H1 (cell line): ENCODE results near the gene SDF2L1. TPM values are rescaled to one million over a fixed set of nuclear protein-coding genes. Genes with fewer than 3 reads are reported as not detected.
A peak's percentile ranks its signal among the peaks of the same experiment; 100 is the strongest.

Source experiments
- CTCF ChIA-PET: fragments of 300-600 bp; sonication (Branson Sonifier 250); formaldehyde crosslinking; loops from one replicate; lab custom pipeline; 2021; ENCODE audit not compliant: partially characterized antibody; lab: Charles Lee
- POLR2A ChIA-PET: fragments of 300-600 bp; sonication (Branson Sonifier 250); formaldehyde crosslinking; loops from one replicate; lab custom pipeline; 2021; ENCODE audit warnings: inconsistent platforms; ENCODE audit not compliant: partially characterized antibody; lab: Charles Lee
- DNase-seq, 2 experiments: peaks; one replicate each; pipeline versions ENCODE4 v3.0.0 to v3.0.0-alpha.2; 2010 to 2022; ENCODE audit warnings: low spot score in 2 of 2, low read depth in 1 of 2, mixed read lengths in 1 of 2
- FAIRE-seq: peaks from 2 replicates; lab custom pipeline; 2011; peaks lifted over from hg19 to GRCh38; lab: Jason Lieb, UNC
- H2AFZ ChIP-seq: 2 replicates; pipeline ENCODE4 v1.8.1; 2012; ENCODE audit warnings: low read length, inconsistent platforms
- H2AK5ac ChIP-seq: 2 replicates; pipeline ENCODE4 v1.6.1; 2013; ENCODE audit warnings: low read depth, low read length
- H2BK120ac ChIP-seq: replicated peaks from 2 replicates; pipeline ENCODE3; 2013; ENCODE audit warnings: low read depth, low read length, inconsistent platforms
- H2BK12ac ChIP-seq: 2 replicates; pipeline ENCODE4 v1.6.1; 2013; ENCODE audit warnings: low read depth, low read length
- H2BK15ac ChIP-seq: 2 replicates; pipeline ENCODE4 v1.6.1; 2013; ENCODE audit warnings: low read length
- H2BK20ac ChIP-seq: 2 replicates; pipeline ENCODE4 v1.6.1; 2013; ENCODE audit warnings: low read length
- H2BK5ac ChIP-seq: 2 replicates; pipeline ENCODE4 v1.6.1; 2013; ENCODE audit warnings: low read depth, low read length
- H3K14ac ChIP-seq: 2 replicates; pipeline ENCODE4 v1.6.1; 2013; ENCODE audit warnings: inconsistent platforms; ENCODE audit not compliant: insufficient read length
- H3K18ac ChIP-seq: 2 replicates; pipeline ENCODE4 v1.6.1; 2013; ENCODE audit warnings: low read length; ENCODE audit errors: extremely low read depth
- H3K23ac ChIP-seq: 2 replicates; pipeline ENCODE4 v1.6.1; 2013; ENCODE audit warnings: inconsistent platforms; ENCODE audit not compliant: insufficient read length
- H3K23me2 ChIP-seq: 2 replicates; pipeline ENCODE4 v1.6.1; 2013; ENCODE audit warnings: low read depth, low read length
- H3K27ac ChIP-seq: 2 replicates; pipeline ENCODE4 v1.6.1; 2011; ENCODE audit warnings: low read depth, low read length, inconsistent platforms
- H3K27me3 ChIP-seq, 4 experiments: replicated peaks in 1 of 4; 1 replicate in 1 of 4; 2 replicates in 3 of 4; pipeline versions ENCODE4 v1.6.1 to v1.8.1; 2011 to 2013; ENCODE audit warnings: low read length in 3 of 4, mild to moderate bottlenecking in 3 of 4, inconsistent platforms in 2 of 4, mixed read lengths in 2 of 4, moderate library complexity in 1 of 4; ENCODE audit not compliant: control insufficient read depth in 3 of 4, insufficient read depth in 3 of 4; ENCODE audit errors: extremely low read depth in 1 of 4
- H3K36me3 ChIP-seq, 4 experiments: 2 replicates each; pipeline versions ENCODE4 v1.6.1 to v1.8.1; 2011 to 2013; ENCODE audit warnings: mild to moderate bottlenecking in 4 of 4, low read length in 3 of 4, moderate library complexity in 2 of 4, control low read depth in 1 of 4, inconsistent platforms in 1 of 4; ENCODE audit not compliant: insufficient read depth in 4 of 4, control insufficient read depth in 2 of 4
- H3K4ac ChIP-seq: replicated peaks from 2 replicates; pipeline ENCODE3; 2013; ENCODE audit warnings: low read length, low read depth, mixed read lengths, inconsistent platforms; ENCODE audit not compliant: insufficient read length
- H3K4me1 ChIP-seq, 4 experiments: replicated peaks in 1 of 4; 1 replicate in 1 of 4; 2 replicates in 3 of 4; pipeline versions ENCODE4 v1.6.1 to v1.8.1; 2011 to 2013; ENCODE audit warnings: low read length in 3 of 4, inconsistent platforms in 2 of 4, mixed read lengths in 1 of 4; ENCODE audit not compliant: insufficient read depth in 4 of 4, control insufficient read depth in 3 of 4
- H3K4me2 ChIP-seq, 2 experiments: 2 replicates each; pipeline versions ENCODE4 v1.6.1 to v1.8.1; 2011 to 2013; ENCODE audit warnings: low read depth in 2 of 2, low read length in 2 of 2, control low read depth in 1 of 2, inconsistent platforms in 1 of 2, mild to moderate bottlenecking in 1 of 2; ENCODE audit not compliant: insufficient read depth in 1 of 2
- H3K4me3 ChIP-seq, 4 experiments: fragments of 200-600, 300-600 bp in 1 of 4; sonication (generic), shearing (Covaris generic), sonication (Bioruptor Twin) in 1 of 4; 2 replicates each; pipeline versions ENCODE4 v1.5.1 to v1.8.1; 2011 to 2016; ENCODE audit warnings: low read length in 4 of 4, low read depth in 3 of 4, control low read depth in 2 of 4, inconsistent platforms in 2 of 4, mild to moderate bottlenecking in 2 of 4, mixed read lengths in 1 of 4, moderate library complexity in 1 of 4; ENCODE audit not compliant: insufficient read depth in 2 of 4; ENCODE audit errors: extremely low read depth in 1 of 4
- H3K56ac ChIP-seq: replicated peaks from 2 replicates; pipeline ENCODE3; 2013; ENCODE audit warnings: low read depth, mild to moderate bottlenecking, mixed read lengths, low read length, inconsistent platforms; ENCODE audit not compliant: insufficient read length
- H3K79me1 ChIP-seq: 2 replicates; pipeline ENCODE4 v1.6.1; 2013; ENCODE audit warnings: low read depth, low read length, control low read depth
- H3K79me2 ChIP-seq, 2 experiments: 2 replicates each; pipeline versions ENCODE4 v1.6.1 to v1.8.1; 2012 to 2013; ENCODE audit warnings: low read length in 2 of 2, mild to moderate bottlenecking in 2 of 2, inconsistent platforms in 1 of 2; ENCODE audit not compliant: insufficient read depth in 2 of 2, control insufficient read depth in 1 of 2
- H3K9ac ChIP-seq, 4 experiments: replicated peaks in 1 of 4; 1 replicate in 1 of 4; 2 replicates in 3 of 4; pipeline versions ENCODE4 v1.6.1 to v1.8.1; 2011 to 2013; ENCODE audit warnings: low read depth in 3 of 4, low read length in 3 of 4, control low read depth in 2 of 4, mild to moderate bottlenecking in 2 of 4, moderate library complexity in 2 of 4, inconsistent platforms in 1 of 4; ENCODE audit errors: extremely low read depth in 1 of 4
- H3K9me3 ChIP-seq, 2 experiments: 2 replicates each; pipeline versions ENCODE4 v1.6.1 to v1.8.1; 2012 to 2013; ENCODE audit warnings: mild to moderate bottlenecking in 2 of 2, moderate library complexity in 2 of 2, control low read depth in 1 of 2, inconsistent platforms in 1 of 2, low read depth in 1 of 2, low read length in 1 of 2, mixed read lengths in 1 of 2; ENCODE audit not compliant: insufficient read depth in 2 of 2
- H4K20me1 ChIP-seq, 2 experiments: replicated peaks in 1 of 2; 2 replicates each; pipeline versions ENCODE3 to v1.8.1; 2011 to 2013; ENCODE audit warnings: inconsistent platforms in 2 of 2, low read length in 2 of 2, mild to moderate bottlenecking in 1 of 2; ENCODE audit not compliant: insufficient read depth in 2 of 2, control insufficient read depth in 1 of 2
- H4K5ac ChIP-seq: 2 replicates; pipeline ENCODE4 v1.6.1; 2013; ENCODE audit warnings: low read length, low read depth, mixed read lengths, inconsistent platforms; ENCODE audit not compliant: insufficient read length
- H4K8ac ChIP-seq: 2 replicates; pipeline ENCODE4 v1.8.0; 2013; ENCODE audit warnings: mild to moderate bottlenecking, moderate library complexity, low read length, inconsistent platforms; ENCODE audit not compliant: insufficient read depth; ENCODE audit errors: extremely low read depth
- H4K91ac ChIP-seq: replicated peaks from 2 replicates; pipeline ENCODE3; 2013; ENCODE audit warnings: low read length, mixed read lengths, inconsistent platforms; ENCODE audit not compliant: insufficient read length
- ASH2L ChIP-seq: fragments of 200-600, 300-600 bp; sonication (generic); IDR thresholded peaks from one replicate; pipeline ENCODE4 v1.7.1; 2017; ENCODE audit warnings: low read length
- CEBPB ChIP-seq: IDR thresholded peaks from 2 replicates; pipeline ENCODE4 v1.6.1; 2012; ENCODE audit warnings: low read depth, low read length
- GTF2F1 ChIP-seq: IDR thresholded peaks from 2 replicates; pipeline ENCODE4 v1.6.1; 2012; ENCODE audit warnings: low read depth, low read length, improper control_type of control experiment, borderline replicate concordance
- SAP30 ChIP-seq: fragments of 300-600 bp; sonication (generic); IDR thresholded peaks from 2 replicates; pipeline ENCODE4 v1.7.1; 2012; ENCODE audit warnings: low read length, moderate library complexity, mild to moderate bottlenecking, inconsistent platforms; ENCODE audit not compliant: insufficient read depth, insufficient replicate concordance
- SP4 ChIP-seq: IDR thresholded peaks from 2 replicates; pipeline ENCODE4 v1.6.1; 2012; ENCODE audit warnings: low read length, inconsistent platforms
- TEAD4 ChIP-seq: IDR thresholded peaks from 2 replicates; pipeline ENCODE4 v1.6.1; 2012; ENCODE audit warnings: low read depth, low read length, inconsistent platforms, mixed read lengths
- WGBS, 2 experiments: shearing (Covaris generic) in 1 of 2; methylation state at CpG; one replicate each; pipeline versions ENCODE4 v1.1.6 to v1.1.7; 2013 to 2015; ENCODE audit warnings: low lambda C conversion rate in 2 of 2, mixed read lengths in 2 of 2, inconsistent platforms in 1 of 2, low coverage in 1 of 2, missing lambda C conversion rate in 1 of 2; ENCODE audit not compliant: insufficient replicate concordance in 2 of 2, insufficient coverage in 1 of 2, insufficient read length in 1 of 2; ENCODE audit errors: extremely low coverage in 1 of 2, missing lambda C conversion rate in 1 of 2; 5-methylcytosine and 5-hydroxymethylcytosine counted together
- polyA plus RNA-seq, 7 experiments: library from polyadenylated mRNA; depleted of rRNA in 3 of 7; stranded (reverse) in 5 of 7; unstranded in 2 of 7; fragments of >200 nt in 5 of 7; fragments of 200-250 nt in 2 of 7; gene quantifications; 1 replicate in 5 of 7; 2 replicates in 1 of 7; 4 replicates in 1 of 7; pipeline versions ENCODE4 v1.2.1 to v1.2.3, GENCODE V29; 2011 to 2013; ENCODE audit warnings: missing spikeins in 2 of 7, mixed read lengths in 2 of 7
- total RNA-seq: library from RNA; stranded (reverse); fragmentation: NEBNext Ultra II Directional; extraction: Animal tissue kit (Norgen Biotek cat#: 25700); gene quantifications from 2 replicates; pipeline ENCODE4 v1.2.1, GENCODE V29; 2021
- TF ChIP-seq, protein P1 (sequence below): IDR thresholded peaks from 2 replicates; pipeline ENCODE4 v1.6.1; 2012; ENCODE audit warnings: low read length, inconsistent platforms

SDF2L1 gene
- total and polyA plus RNA-seq, 2 of the 8 experiments (the other 6 are each of a cell fraction or from before 2014, with no cell fraction given) = 51.1 to 59.6 TPM

GRCh38 chr22:21652547-21653545 lies 10.7 kb downstream of the SDF2L1 start:
- H3K23me2 ChIP-seq = peaks cover 9% of the 10 kb centered on the region; the same call in 1 of the 2 replicates
- no peak overlapping the region; the same call in 1 of the 2 replicates for H2AK5ac ChIP-seq
- CTCF ChIA-PET = interaction anchor here (0.8 to 22.2 kb wide), 7 partner anchors 8 to 273 kb away, joined by 3 to 499 read pairs (median 5); partner anchors contain the start of genes CCDC116, SDF2L1 and YDJC
- peaks cover 3 to 21% (median 9%) of the 10 kb centered on the region in 4 experiments for H3K4me1 ChIP-seq
- no peak overlapping the region for H2AFZ ChIP-seq
- no peak overlapping the region for H3K14ac ChIP-seq
- H3K9ac ChIP-seq = peak overlapping the region; percentile 66 to 82 (median 72); a peak in 6 of 7 replicates
- H2BK5ac ChIP-seq = peak overlapping the region; percentile 9; the same call in 1 of the 2 replicates
- POLR2A ChIA-PET = interaction anchor here (0.6 to 5.9 kb wide), 8 partner anchors 11 to 300 kb away, joined by 3 to 42 read pairs (median 5); partner anchors contain the start of genes PPIL2, PPM1F and SDF2L1
- no peak overlapping the region for H4K8ac ChIP-seq
- H2BK120ac ChIP-seq = peak overlapping the region; percentile 18
- peak overlapping the region; percentile 78 to 98 (median 81) for H3K4me3 ChIP-seq
- H3K4me2 ChIP-seq = peak overlapping the region; percentile 68 to 97
- H3K4ac ChIP-seq = peak overlapping the region; percentile 32
- peak overlapping the region; percentile 51 for H3K56ac ChIP-seq
- no peaks in the 10 kb centered on the region for H3K27me3 ChIP-seq
- no peaks in the 10 kb centered on the region for H3K9me3 ChIP-seq
- H3K36me3 ChIP-seq = peaks cover 10 to 18% (median 14%) of the 10 kb centered on the region in 4 experiments; a peak in 6 of 8 replicates
- H2BK15ac ChIP-seq = 0 out of 2 replicates have a peak overlapping the region, but pooled peaks have one; percentile 75
- FAIRE-seq = no peak
- peak overlapping the region; percentile 10 for H4K5ac ChIP-seq
- H3K79me1 ChIP-seq = peaks cover 7% of the 10 kb centered on the region; the same call in 1 of the 2 replicates
- no peak overlapping the region for H3K23ac ChIP-seq
- WGBS, 2 experiments = 3% methylated on average over 35 of the region's 40 CpGs; no CpG with 5 or more reads in 1 of the 2 experiments
- H3K27ac ChIP-seq = peak overlapping the region; percentile 31; the same call in 1 of the 2 replicates
- 0 out of 2 replicates have a peak overlapping the region, but pooled peaks have one; percentile 5 for H2BK20ac ChIP-seq
- H3K79me2 ChIP-seq = peaks cover 0 to 4% of the 10 kb centered on the region in 2 experiments; a peak in 1 of 4 replicates
- peak overlapping the region; percentile 71 for H3K18ac ChIP-seq
- peak overlapping the region; percentile 93 for H4K91ac ChIP-seq
- DNase-seq = peak in 1 of 2 experiments; percentile 67
- 0 out of 2 replicates have a peak overlapping the region, but pooled peaks have one; percentile 33 for H2BK12ac ChIP-seq
- peaks cover 11% of the 10 kb centered on the region in 2 experiments for H4K20me1 ChIP-seq
- TF ChIP-seq ASH2L (peak; percentile 11), GTF2F1 (no peak), TEAD4 (peak; percentile 90), CEBPB (no peak), SP4 (no peak), SAP30 (no peak)
- TF ChIP-seq, protein P1, sequence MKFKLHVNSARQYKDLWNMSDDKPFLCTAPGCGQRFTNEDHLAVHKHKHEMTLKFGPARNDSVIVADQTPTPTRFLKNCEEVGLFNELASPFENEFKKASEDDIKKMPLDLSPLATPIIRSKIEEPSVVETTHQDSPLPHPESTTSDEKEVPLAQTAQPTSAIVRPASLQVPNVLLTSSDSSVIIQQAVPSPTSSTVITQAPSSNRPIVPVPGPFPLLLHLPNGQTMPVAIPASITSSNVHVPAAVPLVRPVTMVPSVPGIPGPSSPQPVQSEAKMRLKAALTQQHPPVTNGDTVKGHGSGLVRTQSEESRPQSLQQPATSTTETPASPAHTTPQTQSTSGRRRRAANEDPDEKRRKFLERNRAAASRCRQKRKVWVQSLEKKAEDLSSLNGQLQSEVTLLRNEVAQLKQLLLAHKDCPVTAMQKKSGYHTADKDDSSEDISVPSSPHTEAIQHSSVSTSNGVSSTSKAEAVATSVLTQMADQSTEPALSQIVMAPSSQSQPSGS = no peak
